GM13977 (cell line): ENCODE results near the gene MAST4.

Source experiments
- DNase-seq: peaks from one replicate; pipeline ENCODE4 v3.0.0; 2012; ENCODE audit warnings: low spot score
- CTCF ChIP-seq: IDR thresholded peaks from 2 replicates; pipeline ENCODE4 v1.5.1; 2012; ENCODE audit warnings: mild to moderate bottlenecking, control low read depth; ENCODE audit not compliant: insufficient read depth; ENCODE audit errors: extremely low read depth, missing control alignments
- in situ Hi-C: fragments of 300-500 bp; cut with MboI; formaldehyde crosslinking; loops from one replicate; pipeline ENCODE4 v1.12.0; 2022; ENCODE audit warnings: low sequenced_read_pairs, low pct_unique_long_range_greater_than_20kb, mixed read lengths, inconsistent platforms; ENCODE audit not compliant: unreplicated experiment

MAST4 gene

DNA sequence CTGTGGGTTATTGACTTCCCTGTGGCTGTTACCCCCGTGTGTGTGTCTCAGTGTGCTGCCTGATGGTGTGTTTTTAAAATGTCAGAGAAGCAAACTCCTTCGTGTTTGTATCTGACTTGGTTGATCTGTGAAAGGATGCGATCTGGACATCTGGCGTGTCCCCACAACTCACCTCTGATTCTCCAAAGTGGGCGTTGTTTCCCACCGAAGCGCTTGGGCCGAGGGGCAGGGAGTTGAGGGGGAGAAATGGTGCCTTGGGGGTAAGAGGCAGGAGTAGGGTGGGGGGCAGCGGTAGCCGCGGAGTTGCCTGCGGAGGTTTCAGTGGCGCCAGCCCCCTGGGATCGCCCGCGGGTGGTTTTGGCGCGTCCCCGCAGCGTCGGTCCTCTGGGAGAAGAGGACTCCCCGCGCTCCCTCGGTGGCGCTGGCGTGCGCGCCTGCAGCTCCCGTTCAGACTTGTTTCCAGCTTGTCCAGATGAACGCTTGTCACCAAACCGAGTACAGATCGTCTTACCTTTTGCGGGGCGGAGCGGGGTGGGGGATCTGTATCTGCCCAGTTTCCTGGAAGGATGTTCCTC lies 1.1 kb downstream of the MAST4 start:
- peak; percentile 41 for DNase-seq
- in situ Hi-C loops: no loop called here

DNA sequence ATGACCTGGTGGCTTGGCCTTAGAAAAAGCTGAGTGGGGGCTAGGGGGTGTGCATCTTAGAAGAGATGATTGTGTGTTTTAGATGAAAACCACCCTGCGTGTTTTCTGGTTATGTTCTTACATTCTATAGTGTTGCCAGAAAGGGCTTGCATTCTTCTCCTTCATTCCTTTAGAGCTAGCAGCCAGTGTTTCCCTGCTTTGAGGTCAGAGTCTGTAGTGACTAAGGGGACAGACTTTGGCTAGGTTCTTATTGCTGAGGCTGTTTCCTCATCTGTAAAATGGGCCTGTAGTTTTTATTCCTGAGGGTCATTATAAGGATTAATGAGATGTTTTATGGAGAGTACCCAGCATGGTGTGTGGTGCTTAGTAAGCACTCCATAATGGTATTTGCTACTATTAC lies 6.4 kb downstream of the MAST4 start:
- no peak for TF ChIP-seq CTCF
- DNase-seq: no peak
- in situ Hi-C loops: no loop called here

More for the DNA sequence above, 1.1 kb downstream of the MAST4 start:
- TF ChIP-seq CTCF: no peak

DNA sequence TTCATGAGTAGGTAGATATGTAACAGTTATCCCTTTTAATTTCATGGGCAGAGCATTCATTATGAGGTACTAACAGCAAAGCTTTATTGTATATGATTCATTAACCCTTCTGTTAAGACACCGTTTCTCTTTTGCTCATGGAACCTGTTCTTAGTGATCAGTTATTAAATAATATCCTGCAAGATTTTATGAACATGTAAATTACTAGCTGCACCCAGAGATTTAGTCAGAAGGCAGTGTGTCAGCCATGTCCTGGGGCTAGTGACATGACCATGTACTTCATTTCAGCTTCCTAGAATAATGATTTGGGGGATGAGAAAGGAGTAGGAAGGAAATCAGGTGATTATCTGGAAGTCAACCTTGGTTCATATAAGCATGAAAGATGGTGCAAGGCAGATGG lies 7.0 kb downstream of the MAST4 start:
- TF ChIP-seq CTCF: no peak
- in situ Hi-C loops: no loop called here

DNA sequence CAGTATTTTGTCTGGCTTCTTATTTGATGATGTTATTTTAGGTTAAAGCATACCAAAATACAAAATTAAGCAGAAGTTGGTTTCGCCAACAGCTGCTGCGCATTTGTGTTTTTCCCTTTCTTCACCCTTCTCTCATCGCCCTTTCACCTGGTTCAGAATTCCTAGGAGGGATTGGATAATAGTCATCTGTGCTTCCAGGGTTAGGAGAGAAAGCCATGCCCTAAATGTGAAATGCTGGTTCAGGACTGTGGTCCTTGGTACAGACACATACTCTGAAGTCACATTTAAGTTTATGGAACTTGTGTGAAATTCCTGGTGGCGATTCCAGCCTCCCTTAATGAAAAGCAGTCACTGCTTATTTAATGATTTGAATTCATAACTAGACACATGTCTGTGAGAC lies 7.7 kb downstream of the MAST4 start:
- DNase-seq: no peak
- TF ChIP-seq CTCF: no peak
- in situ Hi-C loops: no loop called here

More for the DNA sequence above, 7.0 kb downstream of the MAST4 start:
- no peak for DNase-seq

DNA sequence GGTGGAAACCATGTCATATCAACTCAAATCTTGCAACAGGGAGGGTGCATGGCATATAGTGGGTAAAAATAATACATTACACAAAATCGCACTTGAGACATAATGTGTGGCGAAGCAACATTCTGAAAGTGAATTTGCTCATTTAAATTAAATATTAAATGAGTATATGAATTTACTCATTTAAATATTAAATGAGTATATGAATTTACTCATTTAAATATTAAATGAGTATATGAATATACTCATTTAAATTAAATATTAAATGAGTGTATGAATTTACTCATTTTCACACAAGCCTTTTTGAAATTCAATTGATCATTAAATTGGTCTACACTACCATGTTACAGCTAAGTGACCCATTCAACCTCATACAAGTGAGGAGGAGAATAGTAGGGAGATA lies 10.5 kb downstream of the MAST4 start:
- in situ Hi-C loops: no loop called here
- TF ChIP-seq CTCF: no peak
- DNase-seq: no peak

- in situ Hi-C loops: no loop called here
- DNase-seq: no peak
- TF ChIP-seq CTCF: no peak
Observed at GRCh38 chr5:66608501-66608900, 12.3 kb downstream of the MAST4 start.

DNA sequence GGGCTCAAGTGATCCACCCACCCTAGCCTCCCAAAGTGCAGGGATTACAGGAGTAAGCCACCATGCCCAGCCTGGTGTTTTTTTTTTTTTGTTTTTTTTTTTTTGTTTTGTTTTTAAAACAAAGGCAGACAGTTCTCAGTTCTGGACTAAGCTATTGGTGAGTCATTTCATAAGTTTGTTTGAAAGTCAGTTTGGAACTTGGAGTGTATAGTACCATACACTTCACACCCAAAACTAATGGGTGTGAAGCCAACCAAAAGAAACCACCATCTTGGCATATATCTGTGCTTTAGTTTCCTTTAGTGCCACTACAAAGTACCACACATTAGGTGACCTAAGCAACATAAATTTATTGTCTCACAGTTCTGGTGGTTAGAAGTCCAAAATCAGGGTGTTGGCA lies 13.4 kb downstream of the MAST4 start:
- DNase-seq: no peak
- in situ Hi-C loops: no loop called here
- TF ChIP-seq CTCF: no peak
